Fibroblast of lung (primary cell): Measurements from ENCODE around the gene LIMS1.

ENCODE experiments used
- CTCF ChIP-seq, 2 donors: IDR thresholded peaks in 1 of 2; conservative IDR thresholded peaks in 1 of 2; 1 replicate in 1 of 2; 2 replicates in 1 of 2; pipeline ENCODE4 v1.5.1; 2011 to 2012; ENCODE audit warnings: low read length in 2 of 2, control low read depth in 1 of 2, inconsistent platforms in 1 of 2, low read depth in 1 of 2, mild to moderate bottlenecking in 1 of 2
- EZH2 ChIP-seq: IDR thresholded peaks from 2 replicates; pipeline ENCODE4 v1.5.1; 2012; ENCODE audit warnings: low read length, control low read depth, mild to moderate bottlenecking; ENCODE audit errors: missing control alignments

- TF ChIP-seq CTCF (conservative IDR thresholded peaks at IDR 0.05 in 1 of 2, IDR thresholded peaks at IDR 0.05 in 1 of 2; ENCODE audit: low read depth in 1 of 2, low read length in 2 of 2) = no peak
- TF ChIP-seq EZH2 = no peak
These were observed 55.1 kb downstream of the LIMS1 start for GRCh38 chr2:108589372-108589771.
